A549 (cell line): ENCODE measurements around the gene FAF1. TPM values are rescaled to one million over a fixed set of nuclear protein-coding genes. Genes with fewer than 3 reads are reported as not detected.

Experiments used
- ATAC-seq, 2 experiments: fragments of 200-7000 bp in 1 of 2; fragments of >200 bp in 1 of 2; cut with Nextera tagmentation in 1 of 2; cut with Tn5 transposase in 1 of 2; 3 replicates each; pipeline versions ENCODE4 v1.8.0 to v1.9.1; 2018 to 2020; ENCODE audit warnings: mild to moderate bottlenecking in 1 of 2, moderate library complexity in 1 of 2
- CTCF ChIA-PET: fragments of 300-600 bp; sonication (Branson Sonifier 250); formaldehyde crosslinking; extraction: SDS; loops from one replicate; lab custom pipeline; 2021; ENCODE audit warnings: antibody characterized with exemption, inconsistent platforms; lab: Yijun Ruan, JAX
- POLR2A ChIA-PET: fragments of 350-600 bp; formaldehyde crosslinking; extraction: SDS; loops from one replicate; lab custom pipeline; 2021; ENCODE audit warnings: antibody characterized with exemption, inconsistent platforms; lab: Yijun Ruan, JAX
- DNase-seq, 2 experiments: peaks; one replicate each; pipeline versions ENCODE4 v3.0.0 to v3.0.0-alpha.2; 2011 to 2016; ENCODE audit warnings: low read depth in 1 of 2, low spot score in 1 of 2
- FAIRE-seq: peaks from 2 replicates; lab custom pipeline; 2011; peaks lifted over from hg19 to GRCh38; lab: Jason Lieb, UNC
- H3K27ac ChIP-seq, 2 experiments: fragments of >200 bp; sonication (Bioruptor Twin); formaldehyde crosslinking; 3 replicates each; pipeline ENCODE4 v1.5.1; 2016 to 2017
- H3K4me1 ChIP-seq: fragments of >200 bp; sonication (Bioruptor Twin); formaldehyde crosslinking; 3 replicates; pipeline ENCODE4 v1.6.1; 2016
- H3K4me2 ChIP-seq: fragments of >200 bp; sonication (Bioruptor Twin); formaldehyde crosslinking; 3 replicates; pipeline ENCODE4 v1.6.1; 2016
- H3K4me3 ChIP-seq: fragments of >200 bp; sonication (Bioruptor Twin); formaldehyde crosslinking; 3 replicates; pipeline ENCODE4 v1.5.1; 2016
- H3K9me3 ChIP-seq: fragments of >200 bp; sonication (Bioruptor Twin); formaldehyde crosslinking; 3 replicates; pipeline ENCODE4 v1.6.1; 2016
- ATOH8 ChIP-seq: fragments of 250-450 bp; sonication (Bioruptor Pico); IDR thresholded peaks from 2 replicates; pipeline ENCODE4 v1.5.0; 2020; ENCODE audit warnings: low read depth, mild to moderate bottlenecking, moderate library complexity
- BHLHE40 ChIP-seq: IDR thresholded peaks from 2 replicates; pipeline ENCODE4 v1.6.1; 2012; ENCODE audit warnings: low read depth, low read length, inconsistent platforms
- CBX8 ChIP-seq: fragments of 200-600 bp; sonication (generic); IDR thresholded peaks from 2 replicates; pipeline ENCODE4 v1.6.1; 2016
- CHD2 ChIP-seq: fragments of 150-350 bp; IDR thresholded peaks from 2 replicates; pipeline ENCODE4 v1.6.1; 2014; ENCODE audit warnings: low read length; ENCODE audit not compliant: partially characterized antibody
- EHF ChIP-seq: fragments of 250-450 bp; sonication (Bioruptor Pico); IDR thresholded peaks from 2 replicates; pipeline ENCODE4 v1.5.0; 2020; ENCODE audit warnings: mild to moderate bottlenecking
- EHMT2 ChIP-seq: fragments of 200-600 bp; sonication (generic); IDR thresholded peaks from 2 replicates; pipeline ENCODE4 v1.6.1; 2016; ENCODE audit warnings: antibody characterized with exemption, low read depth, mild to moderate bottlenecking, moderate library complexity
- ELK1 ChIP-seq: fragments of 150-350 bp; IDR thresholded peaks from 2 replicates; pipeline ENCODE4 v1.6.1; 2014; ENCODE audit warnings: low read depth, mild to moderate bottlenecking, low read length
- FOSB ChIP-seq: fragments of 250-450 bp; sonication (Bioruptor Pico); IDR thresholded peaks from 2 replicates; pipeline ENCODE4 v1.5.0; 2020; ENCODE audit warnings: mild to moderate bottlenecking, moderate library complexity
- HEYL ChIP-seq: fragments of 250-450 bp; sonication (Bioruptor Pico); IDR thresholded peaks from 2 replicates; pipeline ENCODE4 v1.8.0; 2021; ENCODE audit warnings: mild to moderate bottlenecking, moderate library complexity
- HOXB13 ChIP-seq: fragments of 250-450 bp; sonication (Bioruptor Pico); IDR thresholded peaks from 2 replicates; pipeline ENCODE4 v1.5.0; 2020; ENCODE audit warnings: low read depth, mild to moderate bottlenecking, moderate library complexity
- KDM1A ChIP-seq: fragments of 200-600 bp; sonication (generic); IDR thresholded peaks from 2 replicates; pipeline ENCODE4 v1.6.1; 2016; ENCODE audit warnings: low read depth, mild to moderate bottlenecking
- NFE2L2 ChIP-seq: fragments of 150-350 bp; conservative IDR thresholded peaks from 2 replicates; pipeline ENCODE4 v1.6.1; 2014; ENCODE audit warnings: low read length
- NR3C1 ChIP-seq: fragments of >200 bp; sonication (Bioruptor Twin); formaldehyde crosslinking; IDR thresholded peaks from 3 replicates; pipeline ENCODE4 v1.6.1; 2017
- PBX3 ChIP-seq: IDR thresholded peaks from 2 replicates; pipeline ENCODE4 v1.6.1; 2012
- POLR2AphosphoS2 ChIP-seq: conservative IDR thresholded peaks from 2 replicates; pipeline ENCODE4 v1.6.1; 2012; ENCODE audit warnings: low read length, improper control_type of control experiment, inconsistent platforms
- RARB ChIP-seq: fragments of 250-450 bp; sonication (Bioruptor Pico); IDR thresholded peaks from 2 replicates; pipeline ENCODE4 v1.8.0; 2021; ENCODE audit warnings: mild to moderate bottlenecking, moderate library complexity
- RCOR1 ChIP-seq: fragments of 150-350 bp; IDR thresholded peaks from 2 replicates; pipeline ENCODE4 v1.6.1; 2014; ENCODE audit warnings: antibody characterized with exemption, low read length, low read depth
- RFX5 ChIP-seq: fragments of 450-650 bp; IDR thresholded peaks from 2 replicates; pipeline ENCODE4 v1.7.1; 2014; ENCODE audit warnings: antibody characterized with exemption, mild to moderate bottlenecking, moderate library complexity
- SREBF2 ChIP-seq: fragments of 450-650 bp; IDR thresholded peaks from 2 replicates; pipeline ENCODE4 v1.6.1; 2014; ENCODE audit warnings: mild to moderate bottlenecking, moderate library complexity
- TFCP2L1 ChIP-seq: fragments of 250-450 bp; sonication (Bioruptor Pico); IDR thresholded peaks from 2 replicates; pipeline ENCODE4 v1.5.0; 2021; ENCODE audit warnings: mild to moderate bottlenecking
- USF2 ChIP-seq: fragments of 450-650 bp; IDR thresholded peaks from 2 replicates; pipeline ENCODE4 v1.6.1; 2014; ENCODE audit warnings: antibody characterized with exemption
- ZC3H11A ChIP-seq: fragments of 450-650 bp; IDR thresholded peaks from 2 replicates; pipeline ENCODE4 v1.6.1; 2014; ENCODE audit warnings: antibody characterized with exemption, mild to moderate bottlenecking
- ZFP36 ChIP-seq: fragments of 450-650 bp; IDR thresholded peaks from 2 replicates; pipeline ENCODE4 v1.6.1; 2014; ENCODE audit warnings: borderline replicate concordance; ENCODE audit not compliant: partially characterized antibody
- ZNF302 ChIP-seq: fragments of 250-450 bp; sonication (Bioruptor Pico); IDR thresholded peaks from 2 replicates; pipeline ENCODE4 v1.9.0; 2021; ENCODE audit warnings: inconsistent platforms, mild to moderate bottlenecking, moderate library complexity
- WGBS: methylation state at CpG from one replicate; pipeline ENCODE4 v1.1.6; 2017; ENCODE audit errors: missing lambda C conversion rate; 5-methylcytosine and 5-hydroxymethylcytosine counted together
- polyA plus RNA-seq, 4 experiments: library from polyadenylated mRNA; depleted of rRNA in 3 of 4; stranded (reverse); fragments of >200 nt; fragmentation: RNase III in 1 of 4; extraction: RNeasy Plus Mini Kit Qiagen cat#74134 plus additional on column Dnase treatment in 1 of 4; gene quantifications; 2 replicates in 3 of 4; 3 replicates in 1 of 4; pipeline ENCODE4 v1.2.3, GENCODE V29; 2011 to 2017

FAF1 gene
- polyA plus RNA-seq, 2 of the 4 experiments (the other 2 are of a cell fraction), result 31.7 to 46.2 TPM

GRCh38 chr1:50420689-50421365, 539.2 kb downstream of the FAF1 start:
- 84% methylated on average over 31 of the region's 69 CpGs for WGBS
- H3K4me3 ChIP-seq, result no peak overlapping the region
- ChIA-PET POLR2A (no interaction called here), CTCF (no interaction called here)
- no peak overlapping the region for H3K4me2 ChIP-seq
- TF ChIP-seq FOSB (CRISPR knock-in tag) (no peak), ATOH8 (CRISPR knock-in tag) (no peak), BHLHE40 (no peak), KDM1A (no peak), TFCP2L1 (CRISPR knock-in tag) (no peak), ZFP36 (no peak), ZNF302 (CRISPR knock-in tag) (no peak), NR3C1 (no peak)
- ATAC-seq (no peak), FAIRE-seq (no peak), DNase-seq (no peak)
- no peak overlapping the region for H3K27ac ChIP-seq
- peaks cover 11% of the 10 kb centered on the region; the same call in 1 of the 3 replicates for H3K4me1 ChIP-seq
- no peaks in the 10 kb centered on the region for H3K9me3 ChIP-seq

- CTCF ChIA-PET, result no interaction called here
- H3K9me3 ChIP-seq, result no peaks in the 10 kb centered on the region
- ATAC-seq (no peak), DNase-seq (no peak)
- TF ChIP-seq USF2, result no peak
- no peak for TF ChIP-seq CHD2
- TF ChIP-seq NFE2L2, result no peak
- TF ChIP-seq EHF (CRISPR knock-in tag), result no peak
- no peak for TF ChIP-seq RCOR1
- TF ChIP-seq SREBF2, result no peak
- TF ChIP-seq EHMT2, result no peak
- TF ChIP-seq ZC3H11A, result no peak
- no peak for TF ChIP-seq POLR2AphosphoS2
- no peak for TF ChIP-seq RARB (CRISPR knock-in tag)
- no peak for TF ChIP-seq HEYL (CRISPR knock-in tag)
- TF ChIP-seq CBX8, result no peak
- TF ChIP-seq HOXB13, result no peak
- no peak for TF ChIP-seq RFX5
- TF ChIP-seq ELK1, result no peak
- TF ChIP-seq PBX3, result no peak
- TF ChIP-seq BHLHE40, result no peak
- TF ChIP-seq, all 56 proteins: peak for 0
- Histone ChIP-seq H3K4me1 (peaks cover 7% of the 10 kb centered on the region; the same call in 1 of the 3 replicates), H3K27ac (no peak overlapping the region), H3K4me2 (no peak overlapping the region), H3K4me3 (no peak overlapping the region)
- no peak for FAIRE-seq
- POLR2A ChIA-PET, result no interaction called here
- WGBS, result 68% methylated on average over 21 of the region's 21 CpGs
Observed at GRCh38 chr1:50419907-50420677, 540.0 kb downstream of the FAF1 start.
